Ishikawa (cell line): ENCODE measurements around the gene SFXN2.

ENCODE experiments used
- CEBPB ChIP-seq: IDR thresholded peaks from 2 replicates; pipeline ENCODE4 v1.6.1; 2012
- FOXM1 ChIP-seq: IDR thresholded peaks from 2 replicates; pipeline ENCODE4 v1.6.1; 2012; ENCODE audit warnings: low read depth, borderline replicate concordance
- MAX ChIP-seq: IDR thresholded peaks from 2 replicates; pipeline ENCODE4 v1.6.1; 2012
- NFIC ChIP-seq: IDR thresholded peaks from 2 replicates; pipeline ENCODE4 v1.6.1; 2012
- TAF1 ChIP-seq: IDR thresholded peaks from 2 replicates; pipeline ENCODE4 v1.6.1; 2012; ENCODE audit warnings: low read depth, mild to moderate bottlenecking
- TEAD4 ChIP-seq: IDR thresholded peaks from 2 replicates; pipeline ENCODE4 v1.6.1; 2012

- TF ChIP-seq TEAD4 (0 out of 2 replicates have a peak, but pooled peaks have one; percentile 1), TAF1 (peak; percentile 86), FOXM1 (no peak), NFIC (0 out of 2 replicates have a peak, but pooled peaks have one; percentile 11), CEBPB (no peak), MAX (peak; percentile 96)
Observed at GRCh38 chr10:102714621-102715455, at the start of gene SFXN2.
